K562 (cell line): ENCODE results near the gene CACNA2D3.

ENCODE experiments used
- CBX8 ChIP-seq: fragments of 200-600 bp; sonication (generic); IDR thresholded peaks from 2 replicates; pipeline ENCODE4 v1.6.1; 2012; ENCODE audit warnings: borderline replicate concordance, mixed run types, low read depth, mild to moderate bottlenecking, moderate library complexity, mixed read lengths, low read length, control low read depth, inconsistent platforms; ENCODE audit not compliant: poor library complexity, severe bottlenecking; ENCODE audit errors: extremely low read depth
- RERE ChIP-seq: sonication (generic); formaldehyde crosslinking; IDR thresholded peaks from 2 replicates; pipeline ENCODE4 v1.8.0; 2023; ENCODE audit warnings: missing genetic modification reagents, mild to moderate bottlenecking, borderline replicate concordance
- TSHZ1 ChIP-seq: fragments of 250-450 bp; sonication (Bioruptor Pico); IDR thresholded peaks from 2 replicates; pipeline ENCODE4 v1.4.0; 2020; ENCODE audit warnings: mild to moderate bottlenecking, moderate library complexity
- ZFX ChIP-seq: sonication (generic); formaldehyde crosslinking; IDR thresholded peaks from 2 replicates; pipeline ENCODE4 v1.8.0; 2022; ENCODE audit warnings: mild to moderate bottlenecking, missing genetic modification reagents, moderate library complexity

- TF ChIP-seq CBX8 (no peak), RERE (CRISPR knock-in tag) (no peak), TSHZ1 (CRISPR knock-in tag) (no peak), ZFX (CRISPR knock-in tag) (no peak)
Measured at GRCh38 chr3:54533856-54534255, 411.5 kb downstream of the CACNA2D3 start.
